Osteocyte (in vitro differentiated cells): ENCODE data around the gene CDK2AP2. TPM values are rescaled to one million over a fixed set of nuclear protein-coding genes. Genes with fewer than 3 reads are reported as not detected.

Experiments used
- DNase-seq: peaks from one replicate; pipeline ENCODE4 v3.0.0; 2021; ENCODE audit warnings: mixed read lengths; ENCODE audit not compliant: unreplicated experiment; ENCODE audit errors: extremely low spot score
- H3K27ac Mint-ChIP-seq: one replicate; pipeline ENCODE4 v1.8.0; 2021; ENCODE audit warnings: mild to moderate bottlenecking, mixed read lengths; ENCODE audit not compliant: unreplicated experiment
- H3K27me3 Mint-ChIP-seq: one replicate; pipeline ENCODE4 v1.8.0; 2021; ENCODE audit warnings: mixed read lengths; ENCODE audit not compliant: unreplicated experiment
- H3K36me3 Mint-ChIP-seq: one replicate; pipeline ENCODE4 v1.8.0; 2021; ENCODE audit warnings: mixed read lengths; ENCODE audit not compliant: unreplicated experiment
- H3K4me1 Mint-ChIP-seq: one replicate; pipeline ENCODE4 v1.8.0; 2021; ENCODE audit warnings: mixed read lengths; ENCODE audit not compliant: unreplicated experiment
- H3K4me3 Mint-ChIP-seq: one replicate; pipeline ENCODE4 v1.8.0; 2021; ENCODE audit warnings: mild to moderate bottlenecking, moderate library complexity, mixed read lengths; ENCODE audit not compliant: unreplicated experiment
- H3K9me3 Mint-ChIP-seq: one replicate; pipeline ENCODE4 v1.8.0; 2021; ENCODE audit warnings: mixed read lengths; ENCODE audit not compliant: unreplicated experiment
- CTCF ChIP-seq: fragments of 200-600 bp; sonication (generic); IDR thresholded peaks from 2 replicates; pipeline ENCODE4 v1.5.0; 2021; ENCODE audit warnings: antibody characterized with exemption, mild to moderate bottlenecking, moderate library complexity
- total RNA-seq: library from RNA; stranded (reverse); gene quantifications from 2 replicates; pipeline ENCODE4 v1.2.1, GENCODE V29; 2021

Gene CDK2AP2
- total RNA-seq, 1 donor from 2014 or later = 37.4 TPM

- H3K4me1 Mint-ChIP-seq = peaks cover 5% of the 10 kb centered on the region
- no peak for DNase-seq
- H3K27ac Mint-ChIP-seq = no peak overlapping the region
- H3K4me3 Mint-ChIP-seq = no peak overlapping the region
- no peaks in the 10 kb centered on the region for H3K9me3 Mint-ChIP-seq
- H3K27me3 Mint-ChIP-seq = peaks cover 8% of the 10 kb centered on the region
- no peaks in the 10 kb centered on the region for H3K36me3 Mint-ChIP-seq
- TF ChIP-seq CTCF = no peak
These were observed 33.2 kb upstream of the CDK2AP2 start for GRCh38 chr11:67541198-67541597.

- Mint-ChIP-seq H3K9me3 (no peaks in the 10 kb centered on the region), H3K27ac (no peak overlapping the region), H3K27me3 (no peaks in the 10 kb centered on the region), H3K4me1 (peaks cover 2% of the 10 kb centered on the region), H3K36me3 (no peaks in the 10 kb centered on the region), H3K4me3 (no peak overlapping the region)
- DNase-seq = no peak
- no peak for TF ChIP-seq CTCF
These were observed 31.6 kb upstream of the CDK2AP2 start for GRCh38 chr11:67539550-67539949.

GRCh38 chr11:67538823-67539505, 31.0 kb upstream of the CDK2AP2 start:
- DNase-seq = no peak
- Mint-ChIP-seq H3K36me3 (no peaks in the 10 kb centered on the region), H3K27ac (no peak overlapping the region), H3K4me3 (no peak overlapping the region), H3K9me3 (peaks cover 2% of the 10 kb centered on the region), H3K4me1 (no peaks in the 10 kb centered on the region), H3K27me3 (no peaks in the 10 kb centered on the region)
- TF ChIP-seq CTCF = no peak

- Mint-ChIP-seq H3K4me1 (no peaks in the 10 kb centered on the region), H3K36me3 (no peaks in the 10 kb centered on the region), H3K9me3 (peaks cover 5% of the 10 kb centered on the region), H3K27ac (no peak overlapping the region), H3K27me3 (no peaks in the 10 kb centered on the region), H3K4me3 (no peak overlapping the region)
- DNase-seq = no peak
- no peak for TF ChIP-seq CTCF
These were observed 30.3 kb upstream of the CDK2AP2 start for GRCh38 chr11:67538306-67538705.

- Mint-ChIP-seq H3K36me3 (no peaks in the 10 kb centered on the region), H3K9me3 (peaks cover 10% of the 10 kb centered on the region)
These were observed 27.6 kb upstream of the CDK2AP2 start for GRCh38 chr11:67535561-67535960.

More at GRCh38 chr11:67535561-67535960, 27.6 kb upstream of the CDK2AP2 start:
- Mint-ChIP-seq H3K27ac (no peak overlapping the region), H3K27me3 (peaks cover 4% of the 10 kb centered on the region), H3K4me1 (no peaks in the 10 kb centered on the region), H3K4me3 (no peak overlapping the region)
- TF ChIP-seq CTCF = no peak
- no peak for DNase-seq
